Subcutaneous abdominal adipose tissue (tissue), 5 donors: ENCODE measurements around the gene SIT1.

ENCODE experiments used
- H3K27ac ChIP-seq: one replicate; pipeline ENCODE4 v1.7.0; 2013; ENCODE audit warnings: low read depth, mild to moderate bottlenecking, inconsistent platforms, low read length, moderate library complexity
- H3K27me3 ChIP-seq, 5 donors: one replicate each; pipeline ENCODE4 v1.7.0; 2013; ENCODE audit warnings: low read length in 5 of 5, inconsistent platforms in 1 of 5; ENCODE audit not compliant: control insufficient read depth in 5 of 5, insufficient read depth in 4 of 5
- H3K36me3 ChIP-seq, 5 donors: one replicate each; pipeline ENCODE4 v1.7.0; 2013; ENCODE audit warnings: low read length in 5 of 5; ENCODE audit not compliant: control insufficient read depth in 5 of 5, insufficient read depth in 5 of 5
- H3K4me1 ChIP-seq, 5 donors: one replicate each; pipeline ENCODE4 v1.7.0; 2013; ENCODE audit warnings: low read length in 5 of 5, mild to moderate bottlenecking in 3 of 5, moderate library complexity in 1 of 5; ENCODE audit not compliant: control insufficient read depth in 5 of 5, insufficient read depth in 5 of 5
- H3K4me3 ChIP-seq, 5 donors: one replicate each; pipeline ENCODE4 v1.7.0; 2013; ENCODE audit warnings: low read length in 5 of 5, low read depth in 1 of 5
- H3K9ac ChIP-seq, 5 donors: one replicate each; pipeline ENCODE4 v1.7.0; 2013; ENCODE audit warnings: low read length in 5 of 5, mild to moderate bottlenecking in 4 of 5, moderate library complexity in 3 of 5
- H3K9me3 ChIP-seq, 5 donors: one replicate each; pipeline ENCODE4 v1.7.0; 2013; ENCODE audit warnings: low read length in 5 of 5; ENCODE audit not compliant: control insufficient read depth in 5 of 5
- donor health status: healthy.
- donor health status: healthy.
- donor health status: healthy.
- donor health status: healthy.
- donor health status: healthy.

Gene SIT1

DNA sequence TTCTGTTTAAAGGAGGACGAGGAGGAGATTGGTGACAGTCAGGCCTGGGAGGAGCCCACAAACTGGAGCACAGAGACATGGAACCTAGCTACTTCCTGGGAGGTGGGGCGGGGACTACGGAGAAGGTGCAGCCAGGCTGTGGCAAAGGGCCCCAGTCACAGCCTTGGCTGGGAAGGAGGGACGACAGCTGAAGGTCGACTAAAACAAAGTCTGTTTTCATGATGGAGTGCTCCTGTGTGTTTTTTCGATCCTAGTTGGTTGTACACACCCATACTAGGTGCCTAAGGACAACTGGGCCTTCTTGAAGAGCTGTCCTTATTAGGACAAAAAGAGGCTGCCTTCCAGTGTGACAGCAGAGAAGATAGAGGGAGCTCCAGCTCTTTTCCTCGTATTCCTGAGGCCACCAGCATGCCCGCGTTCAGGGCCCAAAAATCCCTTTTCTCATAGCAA is 10.3 kb upstream of the SIT1 start:
- Histone ChIP-seq H3K27ac (peak overlapping the region; percentile 95), H3K9ac (peak overlapping the region in 3 of 5 donors; percentile 43 to 94 (median 51)), H3K4me1 (peaks cover 17 to 59% (median 48%) of the 10 kb centered on the region in 5 donors), H3K27me3 (no peaks in the 10 kb centered on the region), H3K36me3 (peaks cover 0 to 20% (median 11%) of the 10 kb centered on the region in 5 donors), H3K4me3 (peak overlapping the region in 1 of 5 donors; percentile 25), H3K9me3 (no peaks in the 10 kb centered on the region)

DNA sequence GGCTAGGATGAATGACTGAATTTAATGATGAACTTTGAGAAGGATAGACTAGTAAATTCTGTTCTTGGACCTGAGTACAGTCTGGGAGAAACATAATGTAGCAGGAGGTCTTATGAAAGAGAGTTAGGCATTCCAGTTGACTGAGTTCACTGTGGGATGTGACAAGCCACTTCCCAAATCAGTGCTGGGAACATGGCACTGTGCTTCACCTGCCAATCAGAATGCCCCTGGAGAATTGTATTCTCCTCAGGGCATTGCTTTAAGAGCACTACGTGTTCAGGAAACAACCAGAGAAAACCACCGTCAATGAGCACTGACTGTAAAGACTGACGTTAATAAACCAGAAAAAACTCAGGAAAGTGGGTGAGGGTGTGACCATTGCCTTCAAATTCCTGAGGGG is 8.6 kb upstream of the SIT1 start:
- Histone ChIP-seq H3K4me3 (peak overlapping the region; percentile 85 to 97 (median 92)), H3K9ac (peak overlapping the region; percentile 93 to 100 (median 98))

DNA sequence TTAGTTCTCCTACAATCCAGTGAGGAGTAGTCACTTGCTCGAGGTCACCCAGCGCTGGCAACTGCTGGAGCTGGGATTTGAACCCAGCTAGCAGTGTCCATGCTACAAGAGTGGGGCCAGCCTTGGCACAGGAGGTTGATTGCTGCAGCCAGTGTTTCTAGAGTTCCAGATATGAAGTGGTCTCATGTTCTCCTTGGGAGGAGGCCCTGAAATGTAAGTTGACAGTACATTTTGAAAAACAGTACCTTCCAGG is 8.2 kb upstream of the SIT1 start:
- Histone ChIP-seq H3K9me3 (no peaks in the 10 kb centered on the region), H3K36me3 (peaks cover 0 to 20% (median 11%) of the 10 kb centered on the region in 5 donors), H3K9ac (peak overlapping the region; percentile 93 to 100 (median 98)), H3K27ac (peak overlapping the region; percentile 95), H3K4me3 (peak overlapping the region; percentile 85 to 97 (median 92)), H3K4me1 (peaks cover 17 to 46% (median 35%) of the 10 kb centered on the region in 5 donors), H3K27me3 (no peaks in the 10 kb centered on the region)

More for the DNA sequence above, 8.6 kb upstream of the SIT1 start:
- H3K9me3 ChIP-seq: no peaks in the 10 kb centered on the region
- H3K27ac ChIP-seq: peak overlapping the region; percentile 95
- H3K27me3 ChIP-seq: no peaks in the 10 kb centered on the region
- H3K36me3 ChIP-seq: peaks cover 0 to 20% (median 11%) of the 10 kb centered on the region in 5 donors
- H3K4me1 ChIP-seq: peaks cover 17 to 46% (median 35%) of the 10 kb centered on the region in 5 donors

DNA sequence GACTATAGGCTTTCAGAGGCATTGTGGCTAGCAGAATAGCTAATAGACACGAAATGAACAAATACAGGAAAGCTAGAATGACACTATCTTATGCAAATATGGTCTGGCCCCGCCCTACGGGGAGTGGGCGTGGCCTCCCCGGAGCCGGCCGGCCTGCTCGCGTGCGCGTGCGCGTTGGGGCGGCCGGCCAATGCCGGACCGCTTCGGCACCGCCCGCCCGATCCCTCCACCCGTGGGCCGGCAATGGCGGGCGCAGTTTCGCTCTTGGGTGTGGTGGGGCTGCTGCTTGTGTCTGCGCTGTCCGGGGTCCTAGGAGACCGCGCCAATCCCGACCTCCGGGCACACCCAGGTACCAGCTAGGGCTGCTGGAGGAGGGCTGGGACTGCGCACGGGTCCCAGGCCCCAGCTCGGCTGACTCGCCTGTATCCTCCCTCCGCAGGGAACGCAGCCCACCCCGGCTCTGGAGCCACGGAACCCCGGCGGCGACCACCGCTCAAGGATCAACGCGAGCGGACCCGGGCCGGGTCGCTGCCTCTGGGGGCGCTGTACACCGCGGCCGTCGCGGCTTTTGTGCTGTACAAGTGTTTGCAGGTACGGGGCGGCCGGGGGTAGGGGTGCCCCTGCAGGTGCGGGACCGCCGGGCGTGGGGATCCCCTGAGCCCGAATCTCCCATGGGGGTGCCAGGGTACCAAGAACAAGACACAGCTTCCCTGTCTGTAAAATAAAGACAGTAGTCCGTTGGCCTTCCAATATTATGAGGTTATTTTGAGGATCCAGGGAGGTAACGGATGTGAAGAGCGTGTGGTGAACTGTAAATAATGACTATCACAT is 7.6 kb upstream of the SIT1 start, which contains the start of gene CCDC107:
TSS of gene CCDC107 (plus strand) at position 156 of the 831 bp plus-strand sequence. CDS start at position 244, 88 bp downstream.
- peak within 1 kb of the TSS; percentile 95 for H3K27ac ChIP-seq
- H3K9ac ChIP-seq: peak within 1 kb of the TSS; percentile 93 to 100 (median 98)
- H3K9me3 ChIP-seq: no peaks in the 10 kb centered on the region
- peaks cover 17 to 46% (median 35%) of the 10 kb centered on the region in 5 donors for H3K4me1 ChIP-seq
- peaks cover 0 to 20% (median 11%) of the 10 kb centered on the region in 5 donors for H3K36me3 ChIP-seq
- no peaks in the 10 kb centered on the region for H3K27me3 ChIP-seq
- peak within 1 kb of the TSS; percentile 85 to 97 (median 92) for H3K4me3 ChIP-seq

DNA sequence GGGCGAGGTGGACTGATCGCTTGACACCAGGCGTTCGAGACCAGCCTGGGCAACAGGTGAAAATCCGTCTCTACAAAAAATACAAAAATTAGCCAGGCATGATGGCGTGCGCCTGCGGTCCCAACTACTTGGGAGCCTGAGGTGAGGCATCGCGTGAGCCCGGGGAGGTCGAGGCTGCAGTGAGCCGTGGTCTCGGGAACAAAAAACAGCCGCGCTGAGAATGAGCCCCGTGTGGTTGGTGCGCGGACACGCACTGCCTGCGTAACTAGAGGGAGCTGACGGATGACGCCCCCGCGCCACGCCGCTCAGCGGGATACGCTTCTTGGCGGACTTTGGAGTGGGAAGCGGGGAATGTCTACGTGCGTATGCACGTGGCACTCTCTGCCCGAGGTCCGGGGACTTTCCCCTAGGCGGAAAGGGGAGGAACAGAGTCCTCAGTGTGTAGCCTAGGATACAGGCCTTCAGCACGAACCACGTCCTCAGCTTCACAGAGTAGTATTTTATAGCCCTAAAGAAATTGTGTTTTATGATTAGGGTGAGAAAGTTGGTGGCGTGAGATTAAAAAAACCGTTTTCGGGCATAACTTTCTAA is 6.9 kb upstream of the SIT1 start, which contains the start of gene RMRP:
TSS of gene RMRP (minus strand) at position 474 of the 591 bp plus-strand sequence.
- Histone ChIP-seq H3K4me1 (peaks cover 17 to 46% (median 39%) of the 10 kb centered on the region in 5 donors), H3K9ac (peak within 1 kb of the TSS; percentile 93 to 100 (median 98)), H3K27me3 (no peaks in the 10 kb centered on the region), H3K9me3 (no peaks in the 10 kb centered on the region), H3K4me3 (peak within 1 kb of the TSS; percentile 85 to 97 (median 92)), H3K27ac (peak within 1 kb of the TSS; percentile 95), H3K36me3 (peaks cover 0 to 20% (median 11%) of the 10 kb centered on the region in 5 donors)

DNA sequence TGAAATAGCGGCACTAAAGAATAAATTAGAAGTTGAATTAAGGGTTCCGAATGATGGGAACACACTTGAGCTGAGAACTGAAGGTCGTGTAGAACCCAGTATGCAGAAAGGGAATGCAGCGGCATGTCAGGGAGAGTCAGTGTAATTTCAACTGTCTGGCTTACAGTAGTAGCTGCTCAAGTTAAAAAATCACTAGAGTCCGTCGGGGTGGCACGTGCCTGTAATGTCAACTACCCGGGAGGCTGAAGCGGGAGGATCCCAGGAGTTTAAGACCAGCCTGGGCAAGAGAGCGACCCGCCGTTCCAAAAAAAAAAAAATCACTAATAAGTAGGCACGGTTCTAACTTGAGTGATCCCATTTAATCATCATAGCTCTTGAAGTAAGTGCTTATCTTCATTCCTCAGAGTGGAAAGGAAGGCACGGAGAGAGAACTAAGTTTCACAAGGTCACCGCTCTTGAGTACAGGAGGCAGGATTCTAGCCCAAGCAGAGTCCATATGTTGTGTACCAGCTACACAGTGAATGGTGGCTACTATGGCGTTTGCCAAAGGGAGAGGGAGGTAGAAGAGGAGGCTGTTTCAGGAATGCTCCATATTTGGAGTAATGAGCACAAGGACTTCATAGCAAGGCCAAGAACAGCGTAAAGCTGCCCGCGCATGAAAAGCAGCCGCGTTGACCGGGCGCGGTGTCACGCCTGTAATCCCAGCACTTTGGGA is 6.3 kb upstream of the SIT1 start:
- no peaks in the 10 kb centered on the region for H3K27me3 ChIP-seq
- H3K36me3 ChIP-seq: peaks cover 0 to 16% (median 11%) of the 10 kb centered on the region in 5 donors
- peak overlapping the region; percentile 45 to 99 (median 81) for H3K9ac ChIP-seq
- H3K4me3 ChIP-seq: peak overlapping the region; percentile 57 to 97 (median 69)
- no peaks in the 10 kb centered on the region for H3K9me3 ChIP-seq
- H3K27ac ChIP-seq: peak overlapping the region; percentile 95
- peaks cover 17 to 48% (median 42%) of the 10 kb centered on the region in 5 donors for H3K4me1 ChIP-seq

DNA sequence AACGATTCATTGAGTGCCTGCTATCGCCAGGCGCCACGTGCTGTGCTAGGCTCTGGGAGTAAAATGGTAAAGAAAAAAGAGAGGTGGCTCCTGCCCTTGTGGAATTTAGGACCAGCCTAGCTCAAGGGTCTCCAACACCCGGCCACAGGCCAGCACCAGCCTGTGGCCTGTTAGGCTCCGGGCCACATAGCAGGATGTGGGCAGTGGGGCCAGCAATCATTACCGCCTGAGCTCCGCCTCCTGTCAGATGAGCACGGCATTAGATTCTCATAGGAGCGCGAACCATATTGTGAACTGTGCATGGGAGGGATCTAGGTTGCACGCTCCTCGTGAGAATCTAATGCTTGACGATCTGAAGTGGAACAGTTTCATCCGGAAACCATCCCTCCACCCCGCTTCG is 5.6 kb upstream of the SIT1 start:
- peaks cover 17 to 42% (median 41%) of the 10 kb centered on the region in 5 donors for H3K4me1 ChIP-seq
- H3K27ac ChIP-seq: peak overlapping the region; percentile 95
- H3K9me3 ChIP-seq: no peaks in the 10 kb centered on the region
- H3K9ac ChIP-seq: no peak overlapping the region
- H3K36me3 ChIP-seq: peaks cover 0 to 13% (median 11%) of the 10 kb centered on the region in 5 donors
- no peak overlapping the region for H3K4me3 ChIP-seq
- H3K27me3 ChIP-seq: no peaks in the 10 kb centered on the region

DNA sequence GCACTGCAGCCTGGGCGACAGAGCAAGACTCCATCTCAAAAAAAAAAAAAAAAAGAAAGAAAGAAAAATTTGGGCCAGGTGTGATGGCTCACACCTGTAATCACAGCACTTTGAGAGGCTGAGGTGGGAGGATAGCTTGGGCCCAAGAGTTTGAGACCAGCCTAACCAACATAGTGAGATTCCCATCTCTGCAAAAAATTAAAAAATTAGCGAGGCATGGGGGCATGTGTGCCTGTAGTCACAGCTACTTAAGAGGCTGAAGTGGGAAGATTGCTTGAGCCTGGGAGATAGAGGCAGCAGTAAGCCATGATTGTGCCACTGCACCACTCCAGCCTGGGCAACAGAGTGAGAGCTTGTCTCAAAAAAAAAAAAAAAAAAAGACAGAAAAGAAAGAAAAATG is 2.9 kb upstream of the SIT1 start:
- Histone ChIP-seq H3K9ac (no peak overlapping the region), H3K4me1 (peaks cover 8 to 42% (median 41%) of the 10 kb centered on the region in 5 donors), H3K36me3 (no peaks in the 10 kb centered on the region), H3K27me3 (no peaks in the 10 kb centered on the region), H3K27ac (no peak overlapping the region), H3K4me3 (no peak overlapping the region), H3K9me3 (no peaks in the 10 kb centered on the region)

DNA sequence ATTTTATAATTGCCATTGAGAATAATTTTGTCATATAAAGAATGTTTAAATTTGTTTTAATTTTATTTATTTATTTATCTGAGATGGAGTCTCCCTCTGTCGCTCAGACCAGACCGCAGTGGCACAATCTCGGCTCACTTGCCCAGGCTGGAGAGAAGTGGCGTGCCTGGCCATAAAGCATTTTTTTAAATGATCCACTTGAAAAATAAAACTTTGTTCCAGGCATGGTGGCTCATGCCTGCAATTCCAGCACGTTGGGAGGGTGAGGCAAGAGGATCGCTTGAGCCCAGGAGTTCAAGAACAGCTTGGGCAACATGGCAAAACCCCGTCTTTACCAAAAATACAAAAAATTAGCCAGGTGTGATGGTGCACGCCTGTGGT is 2.1 kb upstream of the SIT1 start:
- Histone ChIP-seq H3K27ac (peak overlapping the region; percentile 98), H3K4me3 (no peak overlapping the region), H3K27me3 (no peaks in the 10 kb centered on the region), H3K4me1 (peaks cover 9 to 49% (median 48%) of the 10 kb centered on the region in 5 donors), H3K36me3 (no peaks in the 10 kb centered on the region), H3K9ac (peak overlapping the region in 1 of 5 donors; percentile 60), H3K9me3 (no peaks in the 10 kb centered on the region)
